Measurements from ENCODE around the gene DUSP28. TPM values are rescaled to one million over a fixed set of nuclear protein-coding genes. Genes with fewer than 3 reads are reported as not detected.

DUSP28 gene
- total RNA-seq, 1 experiment from 2014 or later, result 2.2 TPM

- no peak overlapping the region for H3K4me3 ChIP-seq (ENCODE audit: low read depth, low read length)
- H3K27me3 Mint-ChIP-seq (ENCODE audit: insufficient read depth, unreplicated experiment), result no peaks in the 10 kb centered on the region
- H3K9me3 Mint-ChIP-seq (ENCODE audit: unreplicated experiment), result peaks cover 17% of the 10 kb centered on the region
- no peak overlapping the region for H3K4me3 Mint-ChIP-seq (ENCODE audit: unreplicated experiment)
- intact Hi-C loops (cut with micrococcal nuclease; ENCODE audit: unreplicated experiment), result no loop called here
- no peaks in the 10 kb centered on the region for H3K4me1 Mint-ChIP-seq (ENCODE audit: low read depth, unreplicated experiment)
- no TSS peak for BruUV-seq (replicated peaks)
- TF ChIP-seq CTCF (IDR thresholded peaks at IDR 0.05; ENCODE audit: insufficient read depth in 1 of 2, low read depth in 1 of 2, low read length in 1 of 2, severe bottlenecking in 1 of 2, unreplicated experiment in 1 of 2), result no peak
- H3K36me3 Mint-ChIP-seq (ENCODE audit: insufficient read depth, unreplicated experiment), result peaks cover 21% of the 10 kb centered on the region
- H3K4me1 ChIP-seq, result no peaks in the 10 kb centered on the region
- ChIA-PET CTCF (no interaction called here), POLR2A (no interaction called here)
- H3K36me3 ChIP-seq (ENCODE audit: control insufficient read depth, insufficient read depth, low read length), result peaks cover 3% of the 10 kb centered on the region
- 0 out of 2 replicates have a peak, but pooled peaks cover 3% of the 10 kb centered on the region for H3K9me3 ChIP-seq
- no peaks in the 10 kb centered on the region for H3K27me3 ChIP-seq (replicated peaks; ENCODE audit: control insufficient read depth, insufficient read depth, low read length)
- DNase-seq, result no peak
- no peak overlapping the region for H3K27ac Mint-ChIP-seq (ENCODE audit: unreplicated experiment)
These were observed 37.8 kb upstream of the DUSP28 start for GRCh38 chr2:240522406-240522805.

DNA sequence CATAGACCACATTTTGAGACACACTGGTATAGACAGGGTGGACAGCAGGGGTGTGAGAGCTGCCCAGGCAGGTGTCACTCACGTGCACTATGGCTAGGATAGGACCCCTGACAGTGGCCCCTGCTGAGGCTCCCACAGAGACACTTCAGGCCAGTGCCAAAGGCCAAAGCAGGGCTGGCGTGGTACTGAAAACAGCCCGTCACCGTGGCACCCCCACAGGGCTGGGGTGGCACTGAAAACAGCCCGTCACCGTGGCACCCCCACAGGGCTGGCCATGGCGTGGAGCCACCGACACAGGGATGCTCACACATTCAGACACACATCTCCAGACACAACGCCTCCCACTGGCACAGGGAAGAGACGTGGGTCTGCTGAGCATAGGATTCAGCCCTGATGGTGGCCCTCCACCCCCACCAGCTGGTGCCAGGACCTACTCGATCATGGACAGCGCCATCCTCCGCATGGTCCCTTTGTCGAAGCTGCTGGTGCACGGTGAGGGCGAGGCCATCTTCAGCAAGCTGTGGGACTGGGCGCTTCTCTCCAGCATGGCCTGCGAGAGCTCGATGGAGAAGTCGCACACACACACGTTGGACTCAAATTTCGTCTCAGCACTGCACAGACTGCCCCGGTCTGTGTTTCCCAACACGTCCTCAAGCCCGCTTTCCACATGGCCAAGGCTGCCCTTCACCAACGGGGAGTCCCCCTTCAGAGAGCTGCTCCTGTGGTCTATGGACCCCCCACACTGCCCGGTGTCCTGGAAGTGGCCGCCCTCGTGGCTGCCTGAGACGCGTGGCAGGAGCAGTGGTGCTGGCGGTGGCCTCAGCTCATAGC, 36.5 kb upstream of the DUSP28 start:
- no peak for DNase-seq
- no peak overlapping the region for H3K4me3 ChIP-seq (ENCODE audit: low read depth, low read length)
- H3K4me3 Mint-ChIP-seq (ENCODE audit: unreplicated experiment), result no peak overlapping the region
- H3K36me3 Mint-ChIP-seq (ENCODE audit: insufficient read depth, unreplicated experiment), result peaks cover 21% of the 10 kb centered on the region
- no peak overlapping the region for H3K27ac Mint-ChIP-seq (ENCODE audit: unreplicated experiment)
- H3K27me3 Mint-ChIP-seq (ENCODE audit: insufficient read depth, unreplicated experiment), result no peaks in the 10 kb centered on the region
- CTCF ChIA-PET, result no interaction called here
- no peaks in the 10 kb centered on the region for H3K4me1 Mint-ChIP-seq (ENCODE audit: low read depth, unreplicated experiment)
- intact Hi-C loops (cut with micrococcal nuclease; ENCODE audit: unreplicated experiment), result no loop called here
- no peaks in the 10 kb centered on the region for H3K27me3 ChIP-seq (replicated peaks; ENCODE audit: control insufficient read depth, insufficient read depth, low read length)
- peaks cover 3% of the 10 kb centered on the region for H3K36me3 ChIP-seq (ENCODE audit: control insufficient read depth, insufficient read depth, low read length)
- POLR2A ChIA-PET, result no interaction called here
- TF ChIP-seq CTCF (IDR thresholded peaks at IDR 0.05; ENCODE audit: insufficient read depth in 1 of 2, low read depth in 1 of 2, low read length in 1 of 2, severe bottlenecking in 1 of 2, unreplicated experiment in 1 of 2), result no peak
- H3K4me1 ChIP-seq, result no peaks in the 10 kb centered on the region
- H3K9me3 Mint-ChIP-seq (ENCODE audit: unreplicated experiment), result peaks cover 21% of the 10 kb centered on the region
- BruUV-seq (replicated peaks), result no TSS peak
- 0 out of 2 replicates have a peak, but pooled peaks cover 3% of the 10 kb centered on the region for H3K9me3 ChIP-seq

- H3K27me3 Mint-ChIP-seq (ENCODE audit: insufficient read depth, unreplicated experiment), result no peaks in the 10 kb centered on the region
- no peak for DNase-seq
- Histone ChIP-seq H3K4me1 (no peaks in the 10 kb centered on the region), H3K9me3 (0 out of 2 replicates have a peak, but pooled peaks cover 3% of the 10 kb centered on the region), H3K36me3 (ENCODE audit: control insufficient read depth, insufficient read depth, low read length) (peaks cover 3% of the 10 kb centered on the region), H3K27me3 (replicated peaks; ENCODE audit: control insufficient read depth, insufficient read depth, low read length) (no peaks in the 10 kb centered on the region), H3K4me3 (ENCODE audit: low read depth, low read length) (no peak overlapping the region)
- no peak overlapping the region for H3K27ac Mint-ChIP-seq (ENCODE audit: unreplicated experiment)
- CTCF ChIA-PET, result no interaction called here
- H3K36me3 Mint-ChIP-seq (ENCODE audit: insufficient read depth, unreplicated experiment), result peaks cover 26% of the 10 kb centered on the region
- no peak for TF ChIP-seq CTCF (IDR thresholded peaks at IDR 0.05; ENCODE audit: insufficient read depth in 1 of 2, low read depth in 1 of 2, low read length in 1 of 2, severe bottlenecking in 1 of 2, unreplicated experiment in 1 of 2)
- H3K4me1 Mint-ChIP-seq (ENCODE audit: low read depth, unreplicated experiment), result no peaks in the 10 kb centered on the region
- peaks cover 29% of the 10 kb centered on the region for H3K9me3 Mint-ChIP-seq (ENCODE audit: unreplicated experiment)
- POLR2A ChIA-PET, result no interaction called here
- no TSS peak for BruUV-seq (replicated peaks)
- H3K4me3 Mint-ChIP-seq (ENCODE audit: unreplicated experiment), result no peak overlapping the region
- intact Hi-C loops (cut with micrococcal nuclease; ENCODE audit: unreplicated experiment), result no loop called here
These were observed 35.0 kb upstream of the DUSP28 start for GRCh38 chr2:240524963-240525718.
